Stimulated activated CD8-positive, alpha-beta memory T cell treated with anti-CD3 and anti-CD28 coated beads, Interleukin-7, amount 100 ng/mL, for 24 hours (primary cell): ENCODE measurements around the gene ZNF790.
"Not testable (repeated sequence)": the region's sequence is repeated elsewhere in the genome, so short reads cannot be mapped to it uniquely, and the experiment has no call there.

Source experiments
- DNase-seq: peaks from one replicate; pipeline ENCODE4 v3.0.0-alpha.2; 2020; ENCODE audit warnings: low read depth

Gene ZNF790

GRCh38 chr19:36837906-36838783, at the start of gene ZNF790:
TSS of gene ZNF790 (minus strand) at chr19:36838387. CDS start at chr19:36825619, 12,768 bp downstream.
- DNase-seq: peak; percentile 58

DNA sequence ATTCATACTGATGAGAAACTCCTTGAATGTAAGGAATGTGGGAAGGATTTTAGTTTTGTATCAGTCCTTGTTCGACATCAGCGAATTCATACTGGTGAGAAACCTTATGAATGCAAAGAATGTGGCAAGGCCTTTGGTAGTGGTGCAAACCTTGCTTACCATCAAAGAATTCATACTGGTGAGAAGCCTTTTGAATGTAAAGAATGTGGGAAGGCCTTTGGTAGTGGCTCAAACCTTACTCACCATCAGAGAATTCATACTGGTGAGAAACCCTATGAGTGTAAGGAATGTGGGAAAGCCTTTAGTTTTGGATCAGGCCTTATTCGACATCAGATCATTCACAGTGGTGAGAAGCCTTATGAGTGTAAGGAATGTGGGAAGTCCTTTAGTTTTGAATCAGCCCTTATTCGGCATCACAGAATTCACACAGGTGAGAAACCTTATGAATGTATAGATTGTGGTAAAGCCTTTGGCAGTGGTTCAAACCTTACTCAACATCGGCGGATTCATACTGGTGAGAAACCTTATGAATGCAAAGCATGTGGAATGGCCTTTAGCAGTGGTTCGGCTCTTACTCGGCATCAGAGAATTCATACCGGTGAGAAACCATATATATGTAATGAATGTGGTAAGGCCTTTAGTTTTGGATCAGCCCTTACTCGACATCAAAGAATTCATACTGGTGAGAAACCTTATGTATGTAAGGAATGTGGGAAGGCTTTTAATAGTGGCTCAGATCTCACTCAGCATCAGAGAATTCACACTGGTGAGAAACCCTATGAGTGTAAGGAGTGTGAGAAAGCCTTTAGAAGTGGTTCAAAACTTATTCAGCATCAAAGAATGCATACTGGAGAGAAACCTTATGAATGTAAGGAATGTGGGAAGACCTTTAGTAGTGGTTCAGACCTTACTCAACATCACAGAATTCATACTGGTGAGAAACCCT, 39.1 kb upstream of the ZNF790 start:
- DNase-seq: no peak

DNA sequence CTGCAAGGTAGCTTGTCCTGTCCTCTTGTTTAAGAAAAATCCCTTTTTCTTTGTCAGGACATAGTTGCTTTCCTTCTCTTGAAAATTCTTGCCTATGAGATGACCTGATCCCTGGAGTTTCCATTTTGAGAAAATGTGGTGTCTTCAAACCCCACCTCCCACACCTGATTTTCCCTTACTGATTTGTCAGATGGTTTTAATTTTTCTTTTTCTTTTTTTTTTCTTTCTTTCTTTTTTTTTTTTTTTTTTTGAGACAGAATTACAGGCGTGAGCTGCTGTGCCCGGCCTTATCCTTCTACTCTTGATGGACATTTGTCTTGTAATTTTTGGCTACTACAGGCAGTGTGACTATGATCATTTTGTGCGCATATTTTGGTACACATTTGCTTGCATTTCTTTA, 13.7 kb upstream of the ZNF790 start:
- no peak for DNase-seq

- DNase-seq: peak; percentile 65
Measured at GRCh38 chr19:36850559-36851442, 12.6 kb upstream of the ZNF790 start, which contains the start of gene ZNF345. TSS of gene ZNF345 (plus strand) at chr19:36850876. CDS start at chr19:36876831, 25,955 bp downstream.

DNA sequence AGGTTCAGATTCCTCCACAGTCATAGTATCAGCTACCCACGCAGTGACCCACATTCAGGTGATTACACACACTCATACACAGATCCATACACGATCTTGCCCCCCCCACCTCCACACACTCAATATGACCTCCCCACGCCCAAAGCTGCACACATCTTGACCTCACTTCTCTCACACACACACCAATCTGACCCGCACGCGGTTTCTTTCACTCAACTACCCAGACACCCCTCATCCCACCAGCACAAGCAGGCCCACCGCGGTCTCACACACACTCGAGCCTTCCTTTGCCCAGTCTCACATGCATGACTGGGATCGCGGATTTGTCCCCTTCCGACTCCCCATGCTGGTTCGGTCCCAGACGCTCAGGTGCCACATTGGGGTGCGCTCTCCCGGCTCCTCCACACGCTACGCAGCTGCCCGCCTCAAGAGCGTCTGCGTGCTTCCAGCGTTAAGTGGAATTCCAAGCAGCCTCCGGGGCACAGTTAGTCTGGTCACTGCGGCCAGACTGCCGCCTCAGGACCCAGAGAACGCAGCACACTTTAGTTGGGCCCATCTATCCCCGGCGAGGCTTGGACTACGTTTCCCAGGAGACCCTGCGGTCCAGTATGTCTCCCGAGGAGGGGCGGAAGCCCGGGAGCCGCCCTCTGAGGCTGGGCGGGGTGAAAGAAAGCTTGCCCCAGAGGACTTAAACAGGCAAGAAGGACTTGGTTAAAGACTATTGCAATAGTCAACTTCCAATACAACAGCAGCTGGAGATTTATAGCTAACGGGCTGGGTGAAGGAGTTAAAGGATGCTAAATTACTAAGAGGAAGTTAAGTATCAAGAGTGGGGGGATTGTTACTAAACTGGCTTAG, 11.7 kb upstream of the ZNF790 start:
- DNase-seq: peak; percentile 64

GRCh38 chr19:36847968-36848367, 9.8 kb upstream of the ZNF790 start:
- DNase-seq: no peak

DNA sequence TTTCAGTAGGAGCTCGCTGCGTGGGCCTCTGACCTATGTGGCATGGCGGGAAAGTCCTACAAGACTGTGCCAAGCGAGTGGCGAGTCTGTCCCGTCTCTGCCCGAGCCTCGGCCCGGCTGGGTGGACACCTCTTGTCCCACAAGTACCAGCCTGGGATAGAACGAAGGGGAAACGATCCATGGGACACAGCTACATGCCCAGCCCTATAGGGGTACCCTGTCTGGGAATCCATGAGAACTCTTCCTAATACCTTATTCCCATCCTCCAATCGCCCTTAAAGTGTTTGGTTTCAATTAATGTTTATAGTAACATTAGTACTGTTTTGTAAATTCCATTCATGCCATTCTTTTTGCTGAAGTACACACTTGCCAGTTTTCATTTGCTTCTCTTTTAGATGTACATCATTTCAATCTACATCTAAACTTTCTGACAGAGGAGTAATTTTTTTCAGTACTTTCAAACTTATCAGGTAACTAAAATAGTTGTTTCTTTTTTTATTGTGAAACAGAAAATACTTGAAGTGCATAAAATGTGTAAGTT, 667 bp upstream of the ZNF790 start:
- no peak for DNase-seq

DNA sequence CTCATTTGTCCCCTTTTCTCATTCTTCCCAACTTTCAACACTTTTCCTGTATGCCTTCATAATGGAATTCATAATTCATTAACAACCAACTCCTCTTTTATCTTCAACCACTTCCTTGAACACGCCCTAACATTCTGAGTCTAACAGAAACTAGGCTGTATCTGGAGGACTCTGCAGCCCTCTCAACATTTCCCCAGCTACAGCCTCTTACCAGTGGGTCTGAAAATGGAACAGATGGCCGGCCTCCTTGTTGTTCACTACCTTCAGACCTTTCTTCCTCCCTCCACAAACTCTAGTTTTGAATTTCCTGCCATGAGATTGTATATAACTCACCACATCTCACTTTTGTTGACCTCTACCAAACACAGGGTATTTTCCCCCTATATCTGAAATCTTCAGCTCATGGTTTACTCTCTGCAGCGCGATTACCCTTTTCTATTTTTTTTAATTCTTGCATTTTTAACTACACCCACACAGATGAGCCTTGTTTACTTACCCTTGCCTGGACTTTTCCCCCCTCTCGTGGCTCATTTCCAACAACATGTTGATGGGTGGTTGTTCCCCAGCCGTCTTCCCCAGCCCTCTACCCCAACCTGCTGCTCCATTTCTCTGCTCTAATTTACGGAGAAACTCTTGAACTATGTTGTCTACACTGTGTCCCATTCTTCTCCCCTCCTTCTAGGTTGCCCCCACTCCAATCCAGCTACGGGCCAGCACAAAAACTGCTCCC, 846 bp downstream of the ZNF790 start:
- DNase-seq: no peak

- DNase-seq: no peak
Measured at GRCh38 chr19:36833430-36833829, 4.8 kb downstream of the ZNF790 start.

DNA sequence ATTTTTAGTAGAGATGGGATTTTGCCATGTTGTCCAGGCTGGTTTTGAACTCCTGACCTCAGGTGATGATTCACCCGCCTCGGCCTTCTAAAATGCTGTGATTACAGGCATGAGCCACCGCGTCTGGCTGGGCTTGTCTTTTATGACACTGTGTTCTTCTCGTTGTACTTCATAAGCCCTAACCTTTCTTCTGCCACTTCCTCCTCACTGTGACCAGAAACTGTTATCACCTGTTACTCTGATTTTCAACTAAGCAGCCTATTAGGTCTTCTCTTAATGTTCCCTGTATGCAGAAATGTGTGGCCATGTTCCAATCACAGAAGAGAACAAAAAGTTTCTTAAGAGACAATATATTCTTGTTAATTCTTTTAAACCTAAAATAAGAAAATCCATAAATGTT, 16.4 kb downstream of the ZNF790 start:
- DNase-seq: no peak

DNA sequence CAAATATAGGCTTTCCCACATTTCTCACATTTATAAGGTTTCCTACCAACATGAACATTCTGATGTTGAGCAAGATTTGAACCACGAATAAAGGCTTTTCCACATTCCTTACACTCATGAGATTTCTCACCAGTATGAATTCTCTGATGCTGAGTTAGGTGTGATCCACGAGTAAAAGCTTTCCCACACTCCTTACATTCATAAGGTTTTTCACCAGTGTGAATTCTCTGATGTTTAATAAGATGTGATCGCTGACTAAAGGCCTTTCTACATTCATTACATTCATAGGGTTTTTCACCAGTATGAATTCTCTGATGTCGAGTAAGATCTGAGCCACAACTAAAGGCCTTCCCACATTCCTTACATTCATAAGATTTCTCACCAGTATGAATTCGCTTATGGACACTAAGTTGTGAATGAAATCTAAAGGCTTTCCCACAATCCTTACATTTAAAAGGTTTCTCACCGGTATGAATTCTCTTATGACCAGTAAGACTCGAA, 19.0 kb downstream of the ZNF790 start:
- no peak for DNase-seq

DNA sequence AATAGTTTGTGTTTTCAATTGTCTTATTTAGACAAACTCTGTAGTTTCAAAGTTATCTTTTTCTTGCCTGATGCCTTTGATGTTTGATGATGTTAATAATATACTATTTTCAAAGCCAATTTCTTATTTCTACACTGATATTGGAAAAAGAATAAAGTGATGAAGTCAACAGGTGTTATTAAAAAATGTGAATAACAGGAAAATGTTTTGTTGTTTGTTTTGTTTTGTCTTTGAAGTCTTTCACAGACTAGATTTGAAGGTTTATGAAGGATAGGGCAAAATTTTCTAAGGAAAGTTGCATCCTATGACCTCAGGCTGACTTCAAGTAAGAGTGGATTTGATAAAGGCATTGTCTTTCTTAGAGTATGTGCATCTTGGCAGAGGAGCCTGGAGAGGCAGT, 31.2 kb downstream of the ZNF790 start:
- no peak for DNase-seq

DNA sequence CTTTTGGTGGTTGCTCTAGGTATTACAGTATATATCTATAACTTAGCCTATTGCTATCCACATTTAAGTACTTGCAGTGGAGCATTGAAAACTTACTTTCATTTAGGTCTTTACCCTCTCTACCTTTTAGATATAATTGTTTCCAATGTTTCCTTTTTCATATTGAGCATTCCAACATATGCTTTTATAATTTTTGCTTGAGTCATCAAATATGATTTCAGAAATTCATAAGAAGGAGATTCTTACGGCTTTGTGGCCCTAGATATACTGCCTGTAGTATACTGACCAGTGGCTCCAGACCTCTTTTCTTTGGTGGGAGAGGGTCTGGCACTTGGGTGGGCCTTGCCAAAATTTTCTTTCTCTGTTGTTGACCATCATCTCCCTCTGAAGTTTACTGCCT, 32.8 kb downstream of the ZNF790 start:
- no peak for DNase-seq

GRCh38 chr19:36797786-36798108, 40.4 kb downstream of the ZNF790 start:
- no peak for DNase-seq

- no peak for DNase-seq
Measured at GRCh38 chr19:36796714-36796992, 41.5 kb downstream of the ZNF790 start.

GRCh38 chr19:36791420-36792141, 46.6 kb downstream of the ZNF790 start:
- DNase-seq: not testable (repeated sequence)

DNA sequence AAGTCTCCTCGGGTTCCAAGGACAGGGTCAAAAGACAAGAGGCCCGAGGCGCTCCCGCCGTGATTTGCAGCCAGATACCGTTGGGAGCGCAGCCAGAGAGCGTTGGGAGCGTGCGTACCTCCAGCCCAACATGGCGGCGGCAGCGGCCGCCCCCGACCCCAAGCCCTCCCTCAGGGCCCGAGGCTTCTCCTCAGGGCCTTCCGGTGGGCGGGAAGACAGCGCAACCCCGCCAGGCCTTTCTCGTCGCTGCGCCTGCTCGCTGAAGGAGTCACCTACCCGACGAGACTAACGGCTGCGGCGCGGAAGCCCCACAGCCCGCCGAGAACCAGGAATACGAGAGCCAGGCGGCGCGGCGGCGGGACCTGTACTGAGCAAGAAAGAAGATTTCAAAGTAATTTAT, 62.4 kb downstream of the ZNF790 start:
- no peak for DNase-seq

DNA sequence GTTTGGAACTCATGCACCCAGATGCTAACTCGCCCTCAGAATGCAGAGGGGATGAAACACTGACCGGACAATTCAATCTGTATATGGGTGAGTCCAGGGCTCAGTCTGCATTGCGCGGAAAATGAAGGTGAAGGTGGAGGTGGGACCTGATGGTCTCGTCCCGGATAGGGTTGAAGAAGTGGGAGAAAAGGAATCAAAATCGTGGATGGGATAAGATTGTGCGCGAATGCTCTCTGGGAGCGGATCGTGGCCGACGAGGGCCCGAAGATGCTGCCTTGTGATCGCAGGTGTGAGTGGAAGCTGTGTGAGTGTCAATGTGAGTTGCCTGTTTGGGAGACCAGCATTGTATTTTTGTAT, 65.0 kb downstream of the ZNF790 start:
- DNase-seq: no peak
